Ascending aorta (tissue), 2 donors: Measurements from ENCODE around the gene CIAO2B. TPM values are rescaled to one million over a fixed set of nuclear protein-coding genes. Genes with fewer than 3 reads are reported as not detected.

Experiments
- DNase-seq, 2 donors: peaks; one replicate each; pipeline ENCODE4 v3.0.0-alpha.2; 2019; ENCODE audit warnings: low spot score in 2 of 2
- H3K27ac ChIP-seq, 2 donors: fragments of 200-600 bp; sonication (generic); one replicate each; pipeline ENCODE4 v1.5.1; 2016 to 2017; ENCODE audit warnings: mild to moderate bottlenecking in 1 of 2
- H3K27me3 ChIP-seq: fragments of 200-600 bp; sonication (generic); one replicate; pipeline ENCODE4 v1.5.1; 2017
- H3K36me3 ChIP-seq, 2 donors: fragments of 200-600 bp; sonication (generic); one replicate each; pipeline ENCODE4 v1.5.1; 2016
- H3K4me1 ChIP-seq, 2 donors: fragments of 200-600 bp; sonication (generic); one replicate each; pipeline ENCODE4 v1.5.1; 2016 to 2017; ENCODE audit warnings: mild to moderate bottlenecking in 1 of 2
- H3K4me3 ChIP-seq, 2 donors: fragments of 200-600 bp; sonication (generic); one replicate each; pipeline ENCODE4 v1.5.1; 2016 to 2017; ENCODE audit warnings: mild to moderate bottlenecking in 1 of 2
- H3K9me3 ChIP-seq, 2 donors: fragments of 200-600 bp; sonication (generic); one replicate each; pipeline ENCODE4 v1.5.1; 2016
- intact Hi-C: fragments of 100-400 bp; cut with DNase I; formaldehyde crosslinking; loops from one replicate; pipeline ENCODE4 v1.15.1; 2023
- total RNA-seq: library from RNA; depleted of rRNA; stranded (reverse); fragments of >200 nt; gene quantifications from one replicate; pipeline ENCODE4 v1.1.0, GENCODE V29; 2016
- TF ChIP-seq, protein P1 (sequence below), 3 experiments: fragments of 200-600 bp in 2 of 3; fragments of 450-650 bp in 1 of 3; sonication (generic) in 2 of 3; IDR thresholded peaks; one replicate each; pipeline ENCODE4 v1.5.1; 2016 to 2019; ENCODE audit warnings: antibody characterized with exemption in 3 of 3, mild to moderate bottlenecking in 1 of 3, moderate library complexity in 1 of 3

CIAO2B gene
- total RNA-seq, 1 donor from 2014 or later, result 255 TPM

- no peaks in the 10 kb centered on the region for H3K27me3 ChIP-seq
- peaks cover 28 to 51% of the 10 kb centered on the region in 2 donors for H3K4me1 ChIP-seq
- DNase-seq, result no peak
- TF ChIP-seq, protein P1, sequence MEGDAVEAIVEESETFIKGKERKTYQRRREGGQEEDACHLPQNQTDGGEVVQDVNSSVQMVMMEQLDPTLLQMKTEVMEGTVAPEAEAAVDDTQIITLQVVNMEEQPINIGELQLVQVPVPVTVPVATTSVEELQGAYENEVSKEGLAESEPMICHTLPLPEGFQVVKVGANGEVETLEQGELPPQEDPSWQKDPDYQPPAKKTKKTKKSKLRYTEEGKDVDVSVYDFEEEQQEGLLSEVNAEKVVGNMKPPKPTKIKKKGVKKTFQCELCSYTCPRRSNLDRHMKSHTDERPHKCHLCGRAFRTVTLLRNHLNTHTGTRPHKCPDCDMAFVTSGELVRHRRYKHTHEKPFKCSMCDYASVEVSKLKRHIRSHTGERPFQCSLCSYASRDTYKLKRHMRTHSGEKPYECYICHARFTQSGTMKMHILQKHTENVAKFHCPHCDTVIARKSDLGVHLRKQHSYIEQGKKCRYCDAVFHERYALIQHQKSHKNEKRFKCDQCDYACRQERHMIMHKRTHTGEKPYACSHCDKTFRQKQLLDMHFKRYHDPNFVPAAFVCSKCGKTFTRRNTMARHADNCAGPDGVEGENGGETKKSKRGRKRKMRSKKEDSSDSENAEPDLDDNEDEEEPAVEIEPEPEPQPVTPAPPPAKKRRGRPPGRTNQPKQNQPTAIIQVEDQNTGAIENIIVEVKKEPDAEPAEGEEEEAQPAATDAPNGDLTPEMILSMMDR (IDR thresholded peaks at IDR 0.05), result peak; percentile 40 to 61 (median 43)
- intact Hi-C loops, result loop anchor here (1.0 to 10.0 kb wide), 5 partner anchors 10 to 1020 kb away; partner anchors contain the start of genes CIAO2B, CMTM4, LCAT and PDP2
- no peaks in the 10 kb centered on the region for H3K9me3 ChIP-seq
- H3K4me3 ChIP-seq, result peak overlapping the region; percentile 59 to 93
- peak overlapping the region; percentile 84 to 99 for H3K27ac ChIP-seq
- peaks cover 11 to 12% of the 10 kb centered on the region in 2 donors for H3K36me3 ChIP-seq
Observed at GRCh38 chr16:66924527-66925321, 9.5 kb downstream of the CIAO2B start.

DNA sequence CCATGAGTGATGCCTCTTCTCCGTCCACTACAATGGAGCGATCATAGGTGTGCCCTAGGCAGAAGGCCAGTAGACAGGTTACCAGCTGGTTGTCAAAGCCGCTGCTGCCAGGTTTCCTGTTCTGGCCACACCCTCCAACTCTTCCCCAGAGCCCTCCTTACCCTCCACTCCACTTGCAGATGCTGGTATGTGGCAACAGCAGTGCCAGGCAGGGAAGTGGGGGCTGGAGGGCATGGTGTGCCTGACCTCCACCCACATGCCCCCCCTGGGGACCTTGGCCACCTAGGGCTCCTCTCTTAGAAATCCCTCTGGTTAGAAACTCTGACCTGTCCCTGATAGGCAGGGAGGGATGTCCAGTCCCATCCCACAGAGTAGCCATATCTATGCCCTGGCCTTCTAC is 10.3 kb downstream of the CIAO2B start:
- no peak for DNase-seq
- Histone ChIP-seq H3K9me3 (no peaks in the 10 kb centered on the region), H3K36me3 (peaks cover 11 to 12% of the 10 kb centered on the region in 2 donors), H3K27ac (peak overlapping the region; percentile 84 to 99), H3K27me3 (no peaks in the 10 kb centered on the region), H3K4me3 (peak overlapping the region; percentile 13 to 93), H3K4me1 (peaks cover 28 to 51% of the 10 kb centered on the region in 2 donors)
- TF ChIP-seq, protein P1 (IDR thresholded peaks at IDR 0.05), result no peak
- intact Hi-C loops, result loop anchor here (1.0 to 10.0 kb wide), 2 partner anchors 29 to 1021 kb away; partner anchors contain the start of gene LCAT

DNA sequence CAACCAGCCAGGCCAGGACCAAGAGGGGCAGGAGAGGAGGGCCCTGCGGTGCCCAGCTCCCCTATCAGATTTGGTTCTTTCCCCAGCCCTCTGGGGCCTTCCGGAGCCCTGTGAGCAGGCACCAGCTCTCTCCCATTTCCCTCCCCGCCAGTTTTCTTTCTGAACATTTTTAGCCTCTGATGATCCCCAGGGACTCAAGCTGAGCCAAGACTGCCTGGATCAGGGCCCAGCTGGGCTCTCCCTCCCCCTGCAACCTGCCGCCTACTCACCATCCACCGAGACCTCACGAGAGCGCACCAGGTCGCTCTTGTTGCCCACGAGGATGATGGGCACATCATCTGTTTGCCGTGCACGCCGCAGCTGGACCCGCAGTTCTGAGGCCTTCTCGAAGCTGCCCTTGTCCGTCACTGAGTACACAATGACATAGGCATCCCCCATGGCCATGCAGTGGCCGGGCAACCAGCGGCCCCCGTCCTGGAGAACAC is 10.9 kb downstream of the CIAO2B start:
- intact Hi-C loops, result loop anchor here (1.0 to 10.0 kb wide), 2 partner anchors 28 to 1022 kb away; partner anchors contain the start of gene LCAT
- peak; percentile 52 to 91 for DNase-seq
- Histone ChIP-seq H3K9me3 (no peaks in the 10 kb centered on the region), H3K27ac (peak overlapping the region; percentile 84 to 99), H3K27me3 (no peaks in the 10 kb centered on the region), H3K4me3 (peak overlapping the region; percentile 14 to 93), H3K4me1 (peaks cover 28 to 48% of the 10 kb centered on the region in 2 donors), H3K36me3 (peaks cover 11 to 12% of the 10 kb centered on the region in 2 donors)
- TF ChIP-seq, protein P1 (IDR thresholded peaks at IDR 0.05), result no peak

DNA sequence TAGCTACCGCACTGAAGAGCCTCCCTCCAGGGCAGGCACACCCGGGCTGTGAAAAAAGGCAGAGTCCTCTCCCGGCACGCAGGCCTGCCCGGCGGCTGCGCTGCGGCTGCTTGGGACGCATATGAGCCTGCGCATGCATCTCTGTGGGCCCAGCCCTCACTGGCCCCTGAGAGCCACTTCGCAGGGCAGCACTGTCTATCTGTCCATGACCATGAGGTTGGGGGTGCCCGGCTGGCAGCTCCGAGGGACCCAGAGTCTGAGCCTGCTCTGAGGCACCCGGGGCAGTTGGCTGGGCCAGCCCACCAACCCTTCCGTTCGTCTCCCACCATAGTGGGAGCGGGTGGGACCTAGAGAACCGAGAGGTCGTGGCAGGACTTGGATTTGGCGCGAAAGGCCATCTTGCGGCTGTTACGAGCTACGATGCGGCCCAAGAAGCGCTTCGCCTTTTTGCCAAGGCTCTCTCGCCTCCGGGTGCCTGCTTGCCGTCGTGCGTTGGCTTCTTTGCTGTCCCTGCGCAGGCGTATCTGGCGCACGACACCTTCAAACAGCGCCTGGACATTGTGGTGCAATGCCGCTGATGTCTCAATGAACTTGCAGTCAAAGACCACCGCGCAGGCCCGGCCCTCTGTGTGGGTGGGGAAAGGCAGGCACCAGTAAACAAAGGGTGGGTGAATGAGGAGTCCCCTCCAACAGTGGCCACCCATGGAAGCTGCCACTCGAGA is 12.3 kb downstream of the CIAO2B start:
- Histone ChIP-seq H3K4me1 (peaks cover 21 to 35% of the 10 kb centered on the region in 2 donors), H3K4me3 (no peak overlapping the region), H3K36me3 (peaks cover 11 to 12% of the 10 kb centered on the region in 2 donors), H3K27ac (peak overlapping the region; percentile 47 to 99), H3K27me3 (no peaks in the 10 kb centered on the region), H3K9me3 (no peaks in the 10 kb centered on the region)
- DNase-seq, result no peak
- intact Hi-C loops, result loop anchor here (10.0 kb wide), 1 partner anchor 1023 kb away; the partner anchor contains the start of gene LCAT
- TF ChIP-seq, protein P1 (IDR thresholded peaks at IDR 0.05), result no peak

DNA sequence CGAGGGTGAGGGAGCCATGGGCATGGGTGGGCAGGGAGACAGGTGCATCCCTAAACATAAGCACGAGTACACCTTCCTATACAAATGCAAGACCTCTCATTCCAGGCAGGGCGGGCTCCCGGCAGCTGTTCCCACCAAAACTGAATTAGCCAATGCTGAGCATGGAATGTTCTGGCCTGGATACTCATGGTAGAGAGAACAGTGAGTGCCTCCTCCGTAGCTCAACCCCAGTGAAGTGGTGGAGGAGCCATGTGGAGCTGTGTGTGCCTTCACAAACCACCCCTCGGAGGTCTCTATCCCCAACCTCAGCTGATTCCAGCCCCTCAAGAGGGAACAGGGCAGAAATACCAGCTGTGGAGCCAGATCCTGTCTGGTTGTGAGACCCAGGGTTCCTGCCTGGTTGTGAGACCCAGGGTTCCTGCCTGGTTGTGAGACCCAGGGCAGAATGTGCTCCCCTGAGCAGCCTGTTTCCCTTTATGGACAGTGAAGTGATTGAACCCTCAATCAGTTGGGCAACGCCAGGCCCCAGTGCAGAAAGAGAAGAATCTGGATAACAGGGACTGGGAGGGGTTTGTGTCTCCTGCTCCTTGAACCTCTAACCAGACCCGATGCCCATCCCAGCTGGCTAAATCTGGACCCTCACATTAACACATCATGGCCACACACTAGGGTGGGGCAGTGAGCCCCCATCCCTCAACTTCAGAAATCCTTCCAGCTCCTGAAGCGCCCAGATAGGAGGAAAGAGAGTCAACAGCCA is 13.1 kb downstream of the CIAO2B start:
- TF ChIP-seq, protein P1 (IDR thresholded peaks at IDR 0.05), result no peak
- intact Hi-C loops, result loop anchor here (10.0 kb wide), 1 partner anchor 1024 kb away; the partner anchor contains the start of gene LCAT
- H3K27ac ChIP-seq, result peak overlapping the region; percentile 15 to 47
- peaks cover 15 to 27% of the 10 kb centered on the region in 2 donors for H3K4me1 ChIP-seq
- H3K9me3 ChIP-seq, result no peaks in the 10 kb centered on the region
- H3K36me3 ChIP-seq, result peaks cover 11 to 12% of the 10 kb centered on the region in 2 donors
- H3K27me3 ChIP-seq, result no peaks in the 10 kb centered on the region
- DNase-seq, result no peak
- H3K4me3 ChIP-seq, result no peak overlapping the region
